Neural progenitor cell (in vitro differentiated cells): ENCODE results near the gene AK1. TPM values are rescaled to one million over a fixed set of nuclear protein-coding genes. Genes with fewer than 3 reads are reported as not detected.

Experiments
- DNase-seq: peaks from one replicate; pipeline ENCODE4 v3.0.0-alpha.2; 2016; ENCODE audit warnings: low spot score
- H2AFZ ChIP-seq: fragments of 200-600 bp; sonication (generic); replicated peaks from 2 replicates; pipeline ENCODE4 v1.6.1; 2016; ENCODE audit warnings: antibody characterized with exemption
- H3F3A ChIP-seq: fragments of 200-600 bp; sonication (generic); 2 replicates; pipeline ENCODE4 v1.6.1; 2016; ENCODE audit warnings: antibody characterized with exemption, low read depth
- H3K27ac ChIP-seq: fragments of 200-600 bp; sonication (generic); 2 replicates; pipeline ENCODE4 v1.5.1; 2016; ENCODE audit warnings: mild to moderate bottlenecking
- H3K27me3 ChIP-seq: fragments of 200-600 bp; sonication (generic); 2 replicates; pipeline ENCODE4 v1.6.1; 2016; ENCODE audit warnings: mild to moderate bottlenecking, moderate library complexity
- H3K36me3 ChIP-seq: fragments of 200-600 bp; sonication (generic); 2 replicates; pipeline ENCODE4 v1.5.1; 2016
- H3K4me1 ChIP-seq: fragments of 200-600 bp; sonication (generic); 2 replicates; pipeline ENCODE4 v1.6.1; 2016; ENCODE audit warnings: mixed run types
- H3K4me2 ChIP-seq: fragments of 200-600 bp; sonication (generic); 2 replicates; pipeline ENCODE4 v1.6.1; 2016
- H3K4me3 ChIP-seq: fragments of 200-600 bp; sonication (generic); 2 replicates; pipeline ENCODE4 v1.5.1; 2016
- H3K79me2 ChIP-seq: fragments of 200-600 bp; sonication (generic); 2 replicates; pipeline ENCODE4 v1.6.1; 2016; ENCODE audit warnings: low read depth
- H3K9ac ChIP-seq: fragments of 200-600 bp; sonication (generic); 2 replicates; pipeline ENCODE4 v1.6.1; 2016
- H3K9me3 ChIP-seq: fragments of 200-600 bp; sonication (generic); 2 replicates; pipeline ENCODE4 v1.5.1; 2016; ENCODE audit warnings: low read depth
- H4K20me1 ChIP-seq: fragments of 200-600 bp; sonication (generic); 2 replicates; pipeline ENCODE4 v1.6.1; 2016; ENCODE audit warnings: low read depth
- H3K27ac Mint-ChIP-seq: 3 replicates; pipeline ENCODE4 v1.8.0; 2021; ENCODE audit warnings: mixed read lengths
- H3K27me3 Mint-ChIP-seq: 2 replicates; pipeline ENCODE4 v1.8.0; 2022; ENCODE audit warnings: low read depth, mild to moderate bottlenecking, inconsistent platforms, moderate library complexity, mixed read lengths; ENCODE audit not compliant: insufficient read depth
- H3K36me3 Mint-ChIP-seq: 3 replicates; pipeline ENCODE4 v1.8.0; 2021; ENCODE audit warnings: mixed read lengths
- H3K4me1 Mint-ChIP-seq: 3 replicates; pipeline ENCODE4 v1.8.0; 2021; ENCODE audit warnings: mixed read lengths
- H3K4me3 Mint-ChIP-seq: 3 replicates; pipeline ENCODE4 v1.8.0; 2021; ENCODE audit warnings: mild to moderate bottlenecking, moderate library complexity, mixed read lengths
- H3K9me3 Mint-ChIP-seq: 3 replicates; pipeline ENCODE4 v1.8.0; 2020; ENCODE audit warnings: mixed read lengths
- EZH2 ChIP-seq: fragments of 200-600 bp; sonication (generic); IDR thresholded peaks from 2 replicates; pipeline ENCODE4 v1.6.1; 2017; ENCODE audit warnings: antibody characterized with exemption, mild to moderate bottlenecking, moderate library complexity
- EZH2phosphoT487 ChIP-seq: fragments of 200-600 bp; sonication (generic); IDR thresholded peaks from 2 replicates; pipeline ENCODE4 v1.6.1; 2017; ENCODE audit warnings: antibody characterized with exemption
- total RNA-seq: library from RNA; depleted of rRNA; stranded (reverse); fragments of >200 nt; gene quantifications from 2 replicates; pipeline ENCODE4 v1.2.3, GENCODE V29; 2015; ENCODE audit warnings: low replicate concordance
- TF ChIP-seq, protein P1 (sequence below): fragments of 200-600 bp; sonication (generic); IDR thresholded peaks from 2 replicates; pipeline ENCODE4 v1.5.1; 2017; ENCODE audit warnings: antibody characterized with exemption, mild to moderate bottlenecking

AK1 gene
- total RNA-seq, 1 donor from 2014 or later, result 25.6 TPM

DNA sequence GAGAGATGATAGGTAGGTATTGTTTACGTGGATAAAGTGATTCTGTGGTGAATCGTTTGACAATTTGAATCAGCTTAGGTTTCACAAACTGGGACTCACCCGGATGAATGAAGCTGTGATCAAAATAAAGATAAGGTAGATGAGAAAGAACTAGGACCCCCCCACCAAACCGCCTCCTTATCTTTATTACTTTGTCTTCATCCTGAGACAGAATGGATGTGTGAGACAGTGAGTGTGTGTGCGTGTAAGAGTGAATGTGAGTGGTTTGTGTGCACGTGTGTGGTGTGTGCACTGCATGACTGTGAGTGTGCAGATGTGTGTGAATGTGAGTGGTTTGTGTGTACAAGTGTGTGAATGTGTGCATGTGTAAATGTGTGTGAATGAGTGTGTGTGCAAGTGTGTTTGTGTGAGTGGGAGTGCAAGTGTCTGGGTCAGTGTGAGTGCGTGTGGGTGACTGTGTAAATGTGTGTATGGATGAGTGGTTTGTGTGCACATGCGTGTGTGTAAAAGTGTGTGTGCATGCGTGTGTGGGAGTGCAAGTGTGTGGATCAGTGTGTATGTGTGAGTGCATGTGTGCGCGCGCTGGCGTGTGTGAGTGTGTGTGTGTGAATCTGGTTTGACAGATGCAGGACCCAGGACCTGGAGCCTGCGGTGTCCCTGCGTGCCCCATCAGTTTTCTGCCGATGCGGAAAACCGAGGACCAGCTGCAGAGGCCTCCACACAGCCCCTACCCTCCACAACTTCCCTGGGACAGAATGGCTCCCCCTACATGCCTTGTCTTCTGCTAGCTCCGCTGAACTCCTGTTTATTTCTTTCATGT, 11.6 kb downstream of the AK1 start:
- peak overlapping the region; percentile 1 for H3K27ac Mint-ChIP-seq
- Histone ChIP-seq H3K79me2 (no peaks in the 10 kb centered on the region), H3K4me3 (no peak overlapping the region), H2AFZ (no peak overlapping the region), H3K27me3 (no peaks in the 10 kb centered on the region), H3F3A (no peaks in the 10 kb centered on the region), H3K9me3 (no peaks in the 10 kb centered on the region), H3K36me3 (no peaks in the 10 kb centered on the region), H3K4me2 (no peak overlapping the region), H3K4me1 (no peaks in the 10 kb centered on the region), H3K9ac (no peak overlapping the region), H3K27ac (no peak overlapping the region), H4K20me1 (no peaks in the 10 kb centered on the region)
- H3K9me3 Mint-ChIP-seq, result no peaks in the 10 kb centered on the region
- H3K4me3 Mint-ChIP-seq, result peak overlapping the region; percentile 14
- peaks cover 3% of the 10 kb centered on the region for H3K36me3 Mint-ChIP-seq
- peaks cover 30% of the 10 kb centered on the region for H3K4me1 Mint-ChIP-seq
- DNase-seq, result no peak
- peaks cover 2% of the 10 kb centered on the region for H3K27me3 Mint-ChIP-seq
- no peak for TF ChIP-seq EZH2
- no peak for TF ChIP-seq EZH2phosphoT487
- TF ChIP-seq, protein P1, sequence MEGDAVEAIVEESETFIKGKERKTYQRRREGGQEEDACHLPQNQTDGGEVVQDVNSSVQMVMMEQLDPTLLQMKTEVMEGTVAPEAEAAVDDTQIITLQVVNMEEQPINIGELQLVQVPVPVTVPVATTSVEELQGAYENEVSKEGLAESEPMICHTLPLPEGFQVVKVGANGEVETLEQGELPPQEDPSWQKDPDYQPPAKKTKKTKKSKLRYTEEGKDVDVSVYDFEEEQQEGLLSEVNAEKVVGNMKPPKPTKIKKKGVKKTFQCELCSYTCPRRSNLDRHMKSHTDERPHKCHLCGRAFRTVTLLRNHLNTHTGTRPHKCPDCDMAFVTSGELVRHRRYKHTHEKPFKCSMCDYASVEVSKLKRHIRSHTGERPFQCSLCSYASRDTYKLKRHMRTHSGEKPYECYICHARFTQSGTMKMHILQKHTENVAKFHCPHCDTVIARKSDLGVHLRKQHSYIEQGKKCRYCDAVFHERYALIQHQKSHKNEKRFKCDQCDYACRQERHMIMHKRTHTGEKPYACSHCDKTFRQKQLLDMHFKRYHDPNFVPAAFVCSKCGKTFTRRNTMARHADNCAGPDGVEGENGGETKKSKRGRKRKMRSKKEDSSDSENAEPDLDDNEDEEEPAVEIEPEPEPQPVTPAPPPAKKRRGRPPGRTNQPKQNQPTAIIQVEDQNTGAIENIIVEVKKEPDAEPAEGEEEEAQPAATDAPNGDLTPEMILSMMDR, result no peak

DNA sequence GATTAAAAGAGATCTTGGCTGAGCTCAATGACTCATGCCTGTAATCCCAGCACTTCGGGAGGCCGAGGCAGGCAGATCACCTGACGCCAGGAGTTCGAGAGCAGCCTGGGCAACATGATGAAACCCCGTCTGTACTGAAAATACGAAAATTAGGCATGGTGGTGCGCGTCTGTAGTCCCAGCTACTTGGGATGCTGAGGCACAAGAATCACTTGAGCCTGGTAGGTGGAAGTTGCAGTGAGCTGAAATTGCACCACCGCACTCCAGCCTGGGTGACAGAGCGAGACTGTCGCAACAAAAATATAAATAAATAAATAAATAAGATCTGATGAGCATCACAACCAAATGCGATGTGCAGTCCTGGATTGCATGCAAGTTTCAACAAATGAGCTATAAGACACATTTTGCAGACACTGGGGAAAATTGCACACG, 14.3 kb downstream of the AK1 start:
- H3K4me3 Mint-ChIP-seq, result no peak overlapping the region
- H3K4me2 ChIP-seq, result no peak overlapping the region
- no peaks in the 10 kb centered on the region for H3K36me3 ChIP-seq
- no peak overlapping the region for H3K9ac ChIP-seq
- DNase-seq, result no peak
- peaks cover 2% of the 10 kb centered on the region for H3K27me3 Mint-ChIP-seq
- no peaks in the 10 kb centered on the region for H3K9me3 ChIP-seq
- H3K36me3 Mint-ChIP-seq, result peaks cover 3% of the 10 kb centered on the region
- H3K4me1 ChIP-seq, result no peaks in the 10 kb centered on the region
- H3K27ac ChIP-seq, result no peak overlapping the region
- no peaks in the 10 kb centered on the region for H3F3A ChIP-seq
- no peaks in the 10 kb centered on the region for H3K79me2 ChIP-seq
- no peaks in the 10 kb centered on the region for H4K20me1 ChIP-seq
- no peak overlapping the region for H3K27ac Mint-ChIP-seq
- H3K27me3 ChIP-seq, result no peaks in the 10 kb centered on the region
- H3K4me1 Mint-ChIP-seq, result peaks cover 31% of the 10 kb centered on the region
- H3K9me3 Mint-ChIP-seq, result no peaks in the 10 kb centered on the region
- TF ChIP-seq, protein P1, result no peak
- TF ChIP-seq EZH2phosphoT487 (no peak), EZH2 (no peak)
- H3K4me3 ChIP-seq, result no peak overlapping the region
- no peak overlapping the region for H2AFZ ChIP-seq

DNA sequence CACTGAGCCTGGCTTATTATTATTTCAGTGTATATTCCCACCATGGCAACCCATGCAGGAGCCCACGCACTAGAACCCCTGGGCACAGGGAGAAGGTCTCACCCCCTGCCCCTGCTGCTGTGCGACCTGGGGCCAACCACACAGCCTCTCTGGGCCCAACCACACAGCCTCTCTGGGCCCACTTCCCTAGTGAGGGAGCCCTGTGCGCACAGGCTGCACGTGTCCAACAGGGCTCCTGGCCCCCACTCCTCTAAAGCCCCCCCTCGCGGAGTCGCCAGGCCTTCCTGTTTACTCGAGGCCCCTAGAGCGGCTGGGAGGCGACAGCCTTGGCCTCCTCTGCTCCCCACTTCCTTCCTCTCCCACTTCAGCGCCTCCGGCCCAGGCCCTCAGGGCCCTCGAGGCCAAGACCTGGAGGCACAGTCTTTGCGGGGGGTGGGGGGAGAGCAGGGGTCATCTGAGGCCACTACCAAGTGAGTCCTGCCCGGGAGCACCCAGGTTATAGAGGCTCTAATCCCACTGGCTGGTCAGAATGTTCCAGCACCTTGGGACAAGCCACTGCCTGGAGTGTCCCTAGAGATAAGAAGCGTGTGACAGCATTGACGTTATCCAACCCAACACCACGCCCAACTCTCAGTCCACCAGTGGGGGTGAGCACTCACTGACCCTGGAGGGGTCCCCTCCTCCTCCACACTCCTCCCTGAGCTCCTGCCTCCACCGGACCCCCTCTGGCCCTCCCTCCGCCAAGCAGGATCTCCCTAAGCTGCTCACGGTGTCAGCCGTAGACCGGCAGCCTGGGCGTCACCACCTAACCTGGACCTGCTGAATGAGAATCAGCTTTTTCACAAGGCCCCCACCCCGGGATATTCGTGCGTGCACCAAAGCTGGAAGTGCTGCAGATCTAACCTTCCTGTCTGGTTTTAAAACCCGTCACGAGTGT, 15.1 kb downstream of the AK1 start:
- Mint-ChIP-seq H3K36me3 (peaks cover 3% of the 10 kb centered on the region), H3K4me3 (no peak overlapping the region), H3K27me3 (peaks cover 2% of the 10 kb centered on the region), H3K4me1 (peaks cover 30% of the 10 kb centered on the region), H3K27ac (no peak overlapping the region), H3K9me3 (no peaks in the 10 kb centered on the region)
- no peak for DNase-seq
- H3K9ac ChIP-seq, result no peak overlapping the region
- no peak overlapping the region for H3K27ac ChIP-seq
- no peaks in the 10 kb centered on the region for H3K36me3 ChIP-seq
- no peaks in the 10 kb centered on the region for H3F3A ChIP-seq
- H3K27me3 ChIP-seq, result no peaks in the 10 kb centered on the region
- H2AFZ ChIP-seq, result no peak overlapping the region
- TF ChIP-seq EZH2phosphoT487 (no peak), EZH2 (no peak)
- TF ChIP-seq, protein P1, result no peak
- no peaks in the 10 kb centered on the region for H3K4me1 ChIP-seq
- H3K4me2 ChIP-seq, result no peak overlapping the region
- no peaks in the 10 kb centered on the region for H3K79me2 ChIP-seq
- no peaks in the 10 kb centered on the region for H4K20me1 ChIP-seq
- no peaks in the 10 kb centered on the region for H3K9me3 ChIP-seq
- H3K4me3 ChIP-seq, result no peak overlapping the region
